Retinal pigment epithelial cell (primary cell): ENCODE results near the gene UGT1A3.
"Not testable (repeated sequence)": the region's sequence is repeated elsewhere in the genome, so short reads cannot be mapped to it uniquely, and the experiment has no call there.

Experiments
- DNase-seq: peaks from one replicate; pipeline ENCODE4 v3.0.0-alpha.2; 2010; ENCODE audit warnings: low read depth
- H3K4me3 ChIP-seq: 2 replicates; pipeline ENCODE4 v1.5.1; 2011; ENCODE audit warnings: mild to moderate bottlenecking, low read length, control low read depth, moderate library complexity
- CTCF ChIP-seq: conservative IDR thresholded peaks from 2 replicates; pipeline ENCODE4 v1.5.1; 2011; ENCODE audit warnings: low read depth, low read length, control low read depth, inconsistent platforms

UGT1A3 gene

GRCh38 chr2:233718552-233718951 lies 10.3 kb upstream of the UGT1A3 start, which contains the start of gene UGT1A4:
UGT1A4 (plus strand) TSS chr2:233718736; CDS start chr2:233718821, 85 bp downstream.
- TF ChIP-seq CTCF = no peak
- DNase-seq = no peak

GRCh38 chr2:233736868-233737653 lies 8.2 kb downstream of the UGT1A3 start:
- DNase-seq, H3K4me3 ChIP-seq: not testable (repeated sequence)

More at GRCh38 chr2:233718552-233718951, 10.3 kb upstream of the UGT1A3 start, which contains the start of gene UGT1A4:
- no peak within 1 kb of the TSS for H3K4me3 ChIP-seq

DNA sequence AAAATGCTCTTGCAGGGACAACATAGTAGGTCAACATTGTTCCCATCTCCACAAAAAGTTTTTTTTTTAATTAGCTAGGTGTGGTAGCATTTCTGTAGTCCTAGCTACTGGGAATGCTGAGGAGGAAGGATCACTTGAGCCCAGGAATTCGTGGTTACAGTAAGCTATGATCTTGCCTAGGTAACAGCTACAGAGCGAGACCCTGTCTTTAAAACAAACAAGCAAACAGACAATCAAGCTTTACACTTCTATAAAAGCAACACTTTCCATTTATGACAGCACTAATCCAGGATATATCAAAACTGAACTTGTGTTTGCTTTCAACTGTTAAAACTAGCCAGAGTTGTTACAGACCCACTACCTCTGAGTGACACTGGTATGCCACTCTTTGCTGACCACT lies 12.0 kb downstream of the UGT1A3 start:
- no peak for TF ChIP-seq CTCF
- no peak overlapping the region for H3K4me3 ChIP-seq
- no peak for DNase-seq

- no peak overlapping the region for H3K4me3 ChIP-seq
- no peak for TF ChIP-seq CTCF
- DNase-seq = no peak
These were observed 14.8 kb downstream of the UGT1A3 start for GRCh38 chr2:233743464-233744259.

DNA sequence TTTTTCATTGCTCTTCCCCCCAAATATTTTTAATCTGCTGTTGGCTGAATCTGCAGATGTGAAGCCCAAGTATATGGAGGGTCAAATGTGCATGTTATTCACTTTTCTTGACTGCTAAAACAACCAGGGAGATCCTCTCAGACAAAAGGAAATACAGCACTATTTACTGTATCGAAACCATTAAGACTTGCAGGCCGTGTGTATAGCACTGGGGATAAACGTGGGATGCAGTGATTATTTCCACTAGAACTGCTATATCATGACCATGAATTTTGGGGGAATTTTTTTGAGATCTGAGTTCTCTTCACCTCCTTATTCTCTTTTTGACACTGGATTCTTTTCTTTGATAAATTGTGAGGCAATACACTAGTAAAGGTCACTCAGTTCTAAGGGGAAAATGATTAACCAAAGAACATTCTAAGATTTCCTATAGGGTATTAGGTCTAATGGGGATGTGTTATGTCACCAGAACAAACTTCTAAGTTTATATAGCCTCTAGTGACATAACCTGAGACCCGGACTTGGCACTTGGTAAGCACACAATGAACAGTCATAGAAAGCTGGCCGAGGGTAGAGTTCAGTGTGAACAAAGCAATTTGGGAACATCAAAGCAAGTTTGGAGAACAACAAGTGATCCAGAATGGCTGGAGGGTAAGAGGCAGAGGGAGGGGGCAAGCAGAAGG lies 16.4 kb downstream of the UGT1A3 start:
- DNase-seq = no peak
- no peak for TF ChIP-seq CTCF
- H3K4me3 ChIP-seq = no peak overlapping the region

DNA sequence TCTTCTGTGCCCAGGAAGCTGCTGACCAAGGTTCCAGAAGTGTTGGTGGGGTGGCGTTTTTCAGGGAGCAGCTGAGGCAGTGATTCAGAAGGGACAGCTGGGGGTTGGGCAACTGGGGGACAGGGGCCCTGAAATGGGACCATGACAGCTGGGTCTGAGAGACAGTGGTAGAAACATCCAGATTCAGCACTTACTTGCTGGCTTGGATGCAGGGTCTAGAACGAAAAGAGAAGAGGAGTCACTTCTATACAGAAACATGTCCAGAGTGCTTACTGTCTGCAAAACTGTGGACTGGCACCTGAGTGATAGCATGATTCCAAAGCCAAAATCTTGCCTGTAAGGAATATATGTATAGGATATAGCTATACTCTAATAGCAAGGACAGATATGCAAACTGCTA lies 17.0 kb downstream of the UGT1A3 start:
- not testable (repeated sequence) for DNase-seq, H3K4me3 ChIP-seq

GRCh38 chr2:233746475-233747282 lies 17.8 kb downstream of the UGT1A3 start:
- no peak for TF ChIP-seq CTCF
- H3K4me3 ChIP-seq = no peak overlapping the region
- peak; percentile 34 for DNase-seq
